Uterus (tissue), 4 donors: ENCODE results near the gene PRSS38. TPM values are rescaled to one million over a fixed set of nuclear protein-coding genes. Genes with fewer than 3 reads are reported as not detected.

Experiments
- DNase-seq, 2 donors: peaks; one replicate each; pipeline ENCODE4 v3.0.0-alpha.2; 2019 to 2020
- H3K27ac ChIP-seq, 2 donors: fragments of 200-600 bp; sonication (generic); 1 replicate in 1 of 2; 2 replicates in 1 of 2; pipeline ENCODE4 v1.5.1; 2016 to 2018
- H3K27me3 ChIP-seq, 2 donors: fragments of 200-600 bp; sonication (generic); one replicate each; pipeline ENCODE4 v1.5.1; 2018 to 2019; ENCODE audit warnings: control low read depth in 1 of 2
- H3K36me3 ChIP-seq, 2 donors: fragments of 200-600 bp; sonication (generic); one replicate each; pipeline ENCODE4 v1.5.1; 2019; ENCODE audit warnings: control low read depth in 1 of 2
- H3K4me1 ChIP-seq, 2 donors: fragments of 200-600 bp; sonication (generic); one replicate each; pipeline ENCODE4 v1.5.1; 2018 to 2019; ENCODE audit warnings: control low read depth in 1 of 2
- H3K4me3 ChIP-seq, 2 donors: fragments of 200-600 bp; sonication (generic); 1 replicate in 1 of 2; 2 replicates in 1 of 2; pipeline ENCODE4 v1.5.1; 2018 to 2019; ENCODE audit warnings: mild to moderate bottlenecking in 1 of 2
- H3K9me3 ChIP-seq, 2 donors: fragments of 200-600 bp; sonication (generic); one replicate each; pipeline ENCODE4 v1.5.1; 2019; ENCODE audit warnings: control low read depth in 1 of 2
- CTCF ChIP-seq, 4 experiments: fragments of 200-600 bp in 2 of 4; fragments of 450-650 bp in 2 of 4; sonication (generic) in 2 of 4; IDR thresholded peaks; one replicate each; pipeline ENCODE4 v1.5.1; 2016 to 2019; ENCODE audit warnings: antibody characterized with exemption in 4 of 4, mild to moderate bottlenecking in 2 of 4, moderate library complexity in 1 of 4
- POLR2A ChIP-seq, 2 donors: fragments of 450-650 bp; IDR thresholded peaks; one replicate each; pipeline ENCODE4 v1.6.1; 2016; ENCODE audit warnings: antibody characterized with exemption in 2 of 2, mild to moderate bottlenecking in 1 of 2, moderate library complexity in 1 of 2
- intact Hi-C: fragments of 100-400 bp; cut with DNase I; formaldehyde crosslinking; loops from one replicate; pipeline ENCODE4 v1.15.1; 2023; ENCODE audit warnings: low total_unique reads
- total RNA-seq, 4 donors: library from RNA; depleted of rRNA in 3 of 4; stranded (reverse); fragments of >200 nt in 3 of 4; gene quantifications; one replicate each; pipeline versions ENCODE4 v1.1.0 to v1.2.4, GENCODE V29; 2014 to 2023
- donor health status: DM: yes; HTN: yes; CAD: no.

Gene PRSS38
- total RNA-seq, result not detected

GRCh38 chr1:227815468-227816409, at the start of gene PRSS38:
TSS of gene PRSS38 (plus strand) at chr1:227815675. CDS start at chr1:227815717, 42 bp downstream.
- no peaks in the 10 kb centered on the region for H3K27me3 ChIP-seq
- DNase-seq, result no peak
- TF ChIP-seq POLR2A (IDR thresholded peaks at IDR 0.05) (no peak), CTCF (IDR thresholded peaks at IDR 0.05) (no peak)
- intact Hi-C loops, result no loop called here
- H3K27ac ChIP-seq, result no peak within 1 kb of the TSS
- no peaks in the 10 kb centered on the region for H3K4me1 ChIP-seq
- H3K9me3 ChIP-seq, result peaks cover 0 to 8% of the 10 kb centered on the region in 2 donors
- H3K4me3 ChIP-seq, result no peak within 1 kb of the TSS
- no peaks in the 10 kb centered on the region for H3K36me3 ChIP-seq

GRCh38 chr1:227766015-227766634, 49.4 kb upstream of the PRSS38 start:
- Histone ChIP-seq H3K9me3 (no peaks in the 10 kb centered on the region), H3K27ac (no peak overlapping the region), H3K36me3 (no peaks in the 10 kb centered on the region), H3K4me1 (peaks cover 0 to 5% of the 10 kb centered on the region in 2 donors), H3K27me3 (no peaks in the 10 kb centered on the region), H3K4me3 (no peak overlapping the region)
- TF ChIP-seq CTCF (IDR thresholded peaks at IDR 0.05) (no peak), POLR2A (IDR thresholded peaks at IDR 0.05) (no peak)
- no peak for DNase-seq
- intact Hi-C loops, result loop anchor here (10.0 kb wide), 1 partner anchor 309 kb away; no protein-coding TSS in a partner anchor

GRCh38 chr1:227766653-227767277, 48.7 kb upstream of the PRSS38 start:
- DNase-seq, result no peak
- H3K27me3 ChIP-seq, result no peaks in the 10 kb centered on the region
- H3K27ac ChIP-seq, result no peak overlapping the region
- intact Hi-C loops, result loop anchor here (10.0 kb wide), 1 partner anchor 308 kb away; no protein-coding TSS in a partner anchor
- peaks cover 0 to 5% of the 10 kb centered on the region in 2 donors for H3K4me1 ChIP-seq
- no peaks in the 10 kb centered on the region for H3K36me3 ChIP-seq
- no peak overlapping the region for H3K4me3 ChIP-seq
- TF ChIP-seq POLR2A (IDR thresholded peaks at IDR 0.05) (no peak), CTCF (IDR thresholded peaks at IDR 0.05) (no peak)
- no peaks in the 10 kb centered on the region for H3K9me3 ChIP-seq

DNA sequence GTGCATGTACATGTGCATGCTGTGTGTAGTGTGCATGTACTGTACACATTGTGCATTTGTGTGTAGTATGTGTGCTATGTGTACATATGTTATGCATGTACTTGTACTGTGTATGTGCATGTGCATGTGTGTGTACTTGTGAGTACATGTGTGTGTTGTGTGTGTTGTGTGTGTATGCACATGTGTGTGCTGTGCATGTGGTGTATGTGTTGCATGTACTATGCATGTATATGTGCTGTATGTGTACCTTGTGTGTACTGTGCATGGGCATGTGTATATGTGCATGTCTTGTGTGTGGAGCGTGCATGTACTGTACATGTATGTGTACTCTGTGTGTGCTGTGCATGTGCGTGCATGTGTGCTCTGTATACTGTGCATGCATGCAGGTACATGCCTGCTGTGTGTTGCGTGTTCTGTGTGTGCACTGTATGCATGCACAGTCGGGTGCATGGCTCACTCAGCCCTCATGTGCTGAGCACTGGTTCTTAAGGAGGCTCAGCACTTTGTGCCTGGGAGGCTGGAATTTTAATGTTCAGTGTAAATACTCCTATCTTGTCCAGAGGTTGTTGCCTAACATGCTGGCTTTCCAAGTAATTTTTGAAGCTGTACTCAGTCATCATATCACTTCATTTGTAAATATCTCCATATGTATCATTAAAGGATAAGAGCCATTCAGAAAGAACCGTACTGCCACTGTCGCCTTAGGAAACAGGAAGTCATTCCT, 47.9 kb upstream of the PRSS38 start:
- Histone ChIP-seq H3K27me3 (no peaks in the 10 kb centered on the region), H3K4me1 (peaks cover 0 to 5% of the 10 kb centered on the region in 2 donors), H3K4me3 (no peak overlapping the region), H3K36me3 (no peaks in the 10 kb centered on the region), H3K27ac (no peak overlapping the region), H3K9me3 (no peaks in the 10 kb centered on the region)
- intact Hi-C loops, result loop anchor here (10.0 kb wide), 1 partner anchor 307 kb away; no protein-coding TSS in a partner anchor
- TF ChIP-seq POLR2A (IDR thresholded peaks at IDR 0.05), result no peak
- TF ChIP-seq CTCF (IDR thresholded peaks at IDR 0.05), result no peak
- DNase-seq, result no peak
